Peyer's patch (tissue), 4 donors: ENCODE results near the gene ROBO3.

Source experiments
- CTCF ChIP-seq, 6 experiments: fragments of 450-650 bp in 4 of 6; fragments of 200-600 bp in 2 of 6; sonication (generic) in 1 of 6; IDR thresholded peaks; one replicate each; pipeline ENCODE4 v1.5.1; 2017 to 2019; ENCODE audit warnings: antibody characterized with exemption in 6 of 6, mild to moderate bottlenecking in 3 of 6, moderate library complexity in 1 of 6
- POLR2A ChIP-seq, 2 donors: fragments of 450-650 bp; IDR thresholded peaks; one replicate each; pipeline ENCODE4 v1.5.1; 2017; ENCODE audit warnings: antibody characterized with exemption in 2 of 2, mild to moderate bottlenecking in 2 of 2, moderate library complexity in 2 of 2

GRCh38 chr11:124928942-124929665, 63.9 kb downstream of the ROBO3 start:
- TF ChIP-seq CTCF (IDR thresholded peaks at IDR 0.05) = no peak
- TF ChIP-seq POLR2A (IDR thresholded peaks at IDR 0.05) = no peak
